ENCODE results near the gene CYGB.
"Not testable (repeated sequence)": the region's sequence is repeated elsewhere in the genome, so short reads cannot be mapped to it uniquely, and the experiment has no call there.

The CYGB gene

DNA sequence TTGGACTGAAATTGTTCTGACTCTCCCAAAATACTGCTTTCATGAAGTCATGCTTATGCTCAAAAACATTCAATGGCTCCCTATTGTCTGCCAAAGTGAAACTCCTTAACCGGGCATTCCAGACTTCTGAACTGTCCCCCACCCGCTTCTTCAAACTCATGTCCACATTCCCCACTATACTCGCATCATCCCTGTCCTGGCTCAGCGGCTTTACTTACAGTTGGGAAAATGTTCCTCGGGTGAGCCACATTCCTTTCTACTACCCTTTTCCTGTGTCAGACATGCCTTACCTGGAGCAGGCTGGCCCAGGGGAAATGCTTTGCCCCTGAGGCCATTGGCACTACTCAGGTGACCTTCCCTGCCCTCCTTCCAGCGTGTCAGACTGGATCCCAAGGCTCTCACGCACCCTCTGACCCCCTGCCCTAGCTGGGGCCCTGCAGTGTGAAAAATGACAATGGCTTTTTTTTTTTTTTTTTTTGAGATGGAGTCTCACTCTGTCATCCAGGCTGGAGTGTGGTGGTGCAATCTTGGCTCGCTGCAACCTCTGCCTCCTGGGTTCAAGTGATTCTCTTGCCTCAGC is 5.3 kb downstream of the CYGB start:
- Mint-ChIP-seq H3K4me3 (no peak overlapping the region), H3K27ac (peak overlapping the region; percentile 76), H3K4me1 (peaks cover 23% of the 10 kb centered on the region), H3K9me3 (no peaks in the 10 kb centered on the region), H3K27me3 (peaks cover 2% of the 10 kb centered on the region), H3K36me3 (peaks cover 6% of the 10 kb centered on the region)
- ATAC-seq (ENCODE audit: low read depth) (no peak), DNase-seq (ENCODE audit: low spot score in 2 of 2) (no peak)

DNA sequence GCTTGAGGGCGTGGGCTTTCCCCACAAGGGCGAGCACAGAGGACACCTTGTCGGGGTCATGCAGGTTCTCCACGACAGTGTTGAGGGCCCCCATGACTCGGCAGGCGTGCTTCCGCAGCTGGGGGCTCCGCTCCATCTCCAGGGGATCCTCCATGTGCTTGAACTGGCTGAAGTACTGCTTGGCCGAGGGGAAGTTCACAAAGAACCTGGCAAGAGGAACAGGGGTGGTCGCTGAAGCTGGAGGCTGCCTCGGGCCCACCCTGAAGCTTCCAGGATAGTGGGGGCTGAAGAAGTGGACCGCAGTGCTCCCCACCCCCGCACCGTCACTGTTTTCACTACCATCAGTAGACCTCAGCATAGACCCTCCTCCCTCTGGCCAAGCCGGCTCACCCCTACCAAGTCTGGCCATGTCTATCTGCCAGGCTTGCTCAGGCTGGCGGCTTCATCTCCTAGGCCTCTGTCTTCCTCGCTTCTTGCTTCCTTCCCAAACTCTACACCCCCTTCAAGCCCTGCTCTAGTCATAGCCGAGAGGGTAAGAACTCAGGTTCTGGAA is 5.9 kb downstream of the CYGB start:
- H3K4me1 Mint-ChIP-seq: peaks cover 25% of the 10 kb centered on the region
- peaks cover 2% of the 10 kb centered on the region for H3K27me3 Mint-ChIP-seq
- H3K9me3 Mint-ChIP-seq: no peaks in the 10 kb centered on the region
- H3K36me3 Mint-ChIP-seq: peaks cover 6% of the 10 kb centered on the region
- DNase-seq (ENCODE audit: low spot score in 2 of 2): no peak
- no peak overlapping the region for H3K4me3 Mint-ChIP-seq
- peak overlapping the region; percentile 76 for H3K27ac Mint-ChIP-seq
- ATAC-seq (ENCODE audit: low read depth): no peak

DNA sequence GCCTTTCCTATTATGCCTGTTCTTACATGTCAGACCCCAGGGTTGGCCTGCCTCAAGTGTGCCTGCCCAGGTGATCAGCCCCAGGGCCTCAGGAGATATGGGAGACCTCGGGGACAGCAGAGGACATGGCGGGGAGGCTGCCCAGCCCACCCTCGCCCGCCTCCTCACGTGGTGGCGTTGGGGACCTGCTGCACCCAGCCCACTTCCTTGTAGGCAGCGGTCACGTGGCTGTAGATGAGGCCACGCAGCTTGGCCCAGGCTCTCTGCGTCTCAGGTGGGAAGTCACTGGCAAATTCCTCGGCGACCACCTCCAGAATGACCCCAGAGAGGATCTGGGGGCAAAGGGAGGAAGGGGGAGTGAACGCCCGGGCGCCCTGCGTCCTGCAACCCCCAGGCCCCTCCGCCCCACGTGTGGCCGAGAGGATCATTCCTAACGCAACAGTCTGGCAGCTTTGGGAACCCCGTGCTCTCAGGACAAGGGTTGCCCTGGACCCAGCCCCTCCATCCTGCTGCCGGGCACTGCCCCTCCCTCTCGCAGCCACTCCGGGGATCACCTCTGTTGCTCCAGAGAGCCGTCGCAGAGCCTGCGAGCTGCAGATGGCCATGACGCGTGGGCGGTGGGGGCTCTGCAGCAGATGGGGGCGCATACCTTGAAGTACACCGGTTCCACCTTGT is 6.6 kb downstream of the CYGB start:
- H3K4me3 Mint-ChIP-seq: no peak overlapping the region

DNA sequence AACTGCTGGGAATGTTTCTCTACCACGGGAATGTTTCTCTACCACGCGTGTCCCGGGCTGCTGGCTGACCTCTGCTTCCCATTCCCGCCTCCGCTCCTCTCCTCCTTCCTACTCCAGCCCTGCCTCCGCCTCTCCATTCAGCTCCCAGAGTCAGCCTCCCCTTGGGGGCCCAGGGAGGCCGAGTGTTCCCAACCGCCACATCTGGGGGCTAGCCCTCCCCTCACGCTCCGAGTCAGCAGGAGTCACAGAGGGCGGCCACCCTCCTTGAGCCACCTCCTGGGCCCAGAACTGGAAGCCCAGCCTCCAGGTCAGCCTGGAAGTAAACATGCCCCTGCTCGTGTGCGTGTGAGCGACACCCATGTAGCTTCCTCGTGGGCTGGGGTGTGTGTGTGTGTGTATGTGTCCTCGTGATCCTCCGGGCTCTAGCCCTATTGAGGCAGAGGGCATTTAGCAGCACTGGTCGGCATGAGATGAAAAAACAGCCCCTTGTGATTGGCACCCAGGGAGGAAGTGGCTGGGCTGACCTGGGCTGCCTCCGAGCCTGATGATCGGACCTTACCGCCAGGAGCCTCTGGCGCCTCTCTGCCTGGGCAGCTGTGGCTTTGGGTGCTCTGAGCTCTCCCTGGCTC is 7.3 kb downstream of the CYGB start:
- H3K36me3 Mint-ChIP-seq: peaks cover 6% of the 10 kb centered on the region
- H3K4me1 Mint-ChIP-seq: peaks cover 23% of the 10 kb centered on the region
- peak overlapping the region; percentile 81 for H3K27ac Mint-ChIP-seq
- no peak for DNase-seq (ENCODE audit: low spot score in 2 of 2)
- H3K9me3 Mint-ChIP-seq: no peaks in the 10 kb centered on the region
- ATAC-seq (ENCODE audit: low read depth): no peak
- no peaks in the 10 kb centered on the region for H3K27me3 Mint-ChIP-seq
- H3K4me3 Mint-ChIP-seq: peak overlapping the region; percentile 64

More for the DNA sequence above, 6.6 kb downstream of the CYGB start:
- peak overlapping the region; percentile 81 for H3K27ac Mint-ChIP-seq
- peaks cover 25% of the 10 kb centered on the region for H3K4me1 Mint-ChIP-seq
- peaks cover 6% of the 10 kb centered on the region for H3K36me3 Mint-ChIP-seq
- ATAC-seq (ENCODE audit: low read depth) (no peak), DNase-seq (ENCODE audit: low spot score in 2 of 2) (no peak)
- H3K9me3 Mint-ChIP-seq: no peaks in the 10 kb centered on the region
- H3K27me3 Mint-ChIP-seq: no peaks in the 10 kb centered on the region

DNA sequence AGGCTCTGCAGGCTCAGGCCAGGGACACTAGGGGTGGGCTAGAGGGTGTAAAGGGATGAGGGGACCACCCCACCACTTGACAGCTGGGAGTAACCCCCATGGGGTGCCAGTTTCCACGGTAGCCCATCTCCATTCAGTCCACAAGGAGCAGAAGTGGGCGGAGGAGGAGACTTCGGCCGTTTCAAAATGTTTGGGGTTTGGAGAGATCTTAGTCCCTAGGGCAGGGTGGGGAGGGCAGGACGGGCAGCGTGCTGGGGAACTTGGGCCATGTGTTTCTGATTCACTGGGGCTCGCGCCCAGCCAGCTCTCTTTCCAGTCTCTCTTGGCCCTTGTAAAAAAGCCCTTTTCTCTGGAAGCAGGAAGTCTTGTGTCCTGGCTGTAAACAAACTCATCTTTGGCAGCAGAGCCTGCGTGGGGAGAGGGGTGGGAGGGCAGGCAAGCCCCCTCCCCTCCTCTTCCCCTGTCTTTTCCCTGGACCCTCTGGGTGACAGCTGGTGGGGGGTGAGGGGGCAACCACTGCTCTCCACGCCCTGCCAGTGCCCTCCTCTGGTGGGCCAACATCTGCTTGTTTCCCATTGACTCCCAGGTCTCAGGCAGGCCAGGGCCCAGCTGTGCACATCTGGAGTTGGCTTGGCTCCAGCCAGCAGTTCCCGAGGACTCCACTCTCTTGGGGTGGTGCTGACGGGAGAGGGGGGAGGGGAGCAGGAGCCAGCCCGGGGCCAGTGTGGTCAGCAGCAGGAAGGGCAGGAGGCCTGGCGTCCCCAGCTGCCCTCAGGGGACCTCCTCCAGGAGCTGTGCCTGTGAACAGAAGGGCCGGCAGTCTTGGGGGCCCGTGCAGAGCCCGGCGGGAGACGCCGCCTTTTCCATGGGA is 8.1 kb downstream of the CYGB start:
- Mint-ChIP-seq H3K27me3 (no peaks in the 10 kb centered on the region), H3K36me3 (peaks cover 6% of the 10 kb centered on the region), H3K4me3 (peak overlapping the region; percentile 91), H3K4me1 (peaks cover 29% of the 10 kb centered on the region), H3K27ac (peak overlapping the region; percentile 81), H3K9me3 (no peaks in the 10 kb centered on the region)
- DNase-seq (ENCODE audit: low spot score in 2 of 2): no peak
- ATAC-seq (ENCODE audit: low read depth): no peak

DNA sequence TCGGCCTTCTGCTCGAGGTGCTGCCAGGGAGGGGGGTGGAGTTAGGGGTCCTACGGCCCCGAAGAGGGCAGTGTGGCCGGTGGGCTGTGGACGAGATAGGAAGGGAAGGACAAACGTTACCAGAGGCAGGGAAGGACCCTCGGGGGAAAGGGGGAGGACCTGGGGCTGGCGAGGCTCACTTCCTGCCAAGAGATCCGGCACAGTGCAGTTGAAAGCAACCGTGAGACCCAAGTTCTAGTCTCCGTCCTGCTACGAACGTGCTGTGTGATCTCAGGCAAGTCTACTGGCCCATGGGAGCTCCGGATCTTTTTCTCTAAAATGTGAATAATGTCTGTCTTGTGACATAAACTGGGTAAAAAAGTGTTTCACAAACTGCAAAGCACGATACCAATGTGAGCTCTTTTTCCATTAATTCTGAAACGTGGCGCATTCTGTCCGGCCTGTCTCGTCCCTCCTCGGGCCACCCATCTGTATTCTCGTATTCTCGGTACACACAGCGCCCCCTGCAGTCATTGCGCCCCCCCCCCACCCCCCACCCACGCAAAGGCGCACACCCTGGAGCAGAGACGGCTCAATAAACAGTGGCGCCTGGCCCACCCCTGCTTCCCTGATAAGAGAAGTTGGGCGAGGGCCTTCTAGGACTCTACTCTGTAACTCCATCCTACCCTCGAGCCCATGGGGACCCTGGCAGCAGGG is 8.8 kb downstream of the CYGB start:
- DNase-seq (ENCODE audit: low spot score in 2 of 2) (no peak), ATAC-seq (ENCODE audit: low read depth) (peak; percentile 34)
- H3K36me3 Mint-ChIP-seq: peaks cover 6% of the 10 kb centered on the region
- H3K4me3 Mint-ChIP-seq: peak overlapping the region; percentile 91
- H3K4me1 Mint-ChIP-seq: peaks cover 30% of the 10 kb centered on the region
- no peaks in the 10 kb centered on the region for H3K27me3 Mint-ChIP-seq
- peak overlapping the region; percentile 81 for H3K27ac Mint-ChIP-seq
- no peaks in the 10 kb centered on the region for H3K9me3 Mint-ChIP-seq

DNA sequence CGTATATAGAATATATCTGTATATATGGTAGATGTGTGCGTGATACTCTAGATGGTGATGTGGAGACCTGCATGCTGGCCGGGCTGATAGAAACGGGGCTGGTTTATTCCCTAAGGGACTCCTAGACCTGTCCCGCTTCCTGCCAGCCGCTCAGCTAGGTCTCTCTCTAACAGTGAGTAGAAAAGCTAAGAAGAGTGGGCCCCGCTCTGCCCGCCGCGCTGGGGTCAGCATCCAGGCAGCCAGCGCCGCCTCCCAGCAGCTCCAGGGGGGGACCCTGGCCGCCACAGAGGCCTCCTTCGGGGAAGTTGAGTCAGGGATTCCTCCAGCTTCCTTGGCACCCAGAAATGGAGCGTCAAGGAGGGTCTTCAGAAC is 9.4 kb downstream of the CYGB start:
- H3K4me3 Mint-ChIP-seq: peak overlapping the region; percentile 91
- H3K9me3 Mint-ChIP-seq: no peaks in the 10 kb centered on the region
- peak; percentile 66 for ATAC-seq (ENCODE audit: low read depth)
- H3K36me3 Mint-ChIP-seq: peaks cover 6% of the 10 kb centered on the region
- peak overlapping the region; percentile 81 for H3K27ac Mint-ChIP-seq
- no peaks in the 10 kb centered on the region for H3K27me3 Mint-ChIP-seq
- DNase-seq (ENCODE audit: low spot score in 2 of 2): peak in 1 of 2 donors; percentile 52
- H3K4me1 Mint-ChIP-seq: peaks cover 33% of the 10 kb centered on the region

DNA sequence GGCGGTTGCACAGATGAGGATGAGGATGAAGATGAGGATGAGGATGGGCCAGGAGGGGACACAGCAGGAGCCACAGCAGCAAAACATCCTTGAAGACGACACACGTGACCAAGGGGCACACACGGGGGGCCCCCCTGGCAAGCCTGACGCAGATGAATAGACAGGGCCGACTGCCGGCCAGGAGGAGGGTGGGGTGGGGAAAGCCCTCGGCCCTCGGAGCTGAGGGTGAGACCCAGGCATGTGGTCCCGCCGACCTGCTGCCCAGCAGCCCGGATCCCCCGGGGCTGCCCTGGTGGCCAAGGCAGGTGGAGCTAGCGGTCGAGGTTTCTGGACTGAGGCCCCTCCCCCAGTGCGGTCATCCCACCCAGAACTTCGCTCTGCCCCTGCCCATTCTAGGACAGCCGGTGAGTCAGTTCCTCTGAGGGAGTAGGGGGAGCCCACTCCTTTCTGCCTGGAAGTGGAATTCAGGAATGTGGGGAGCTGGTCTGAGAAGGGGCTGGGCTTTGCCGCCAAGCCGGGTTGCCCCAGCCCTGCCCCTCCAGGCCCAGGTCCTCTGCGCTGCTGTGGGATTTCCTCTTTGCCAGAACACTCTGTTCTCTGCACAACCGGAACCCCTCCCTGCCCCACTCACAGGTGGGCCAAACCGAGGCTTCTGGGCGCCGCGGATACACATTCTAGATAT is 9.9 kb downstream of the CYGB start:
- DNase-seq (ENCODE audit: low spot score in 2 of 2) (peak; percentile 63 to 64), ATAC-seq (ENCODE audit: low read depth) (peak; percentile 76)
- Mint-ChIP-seq H3K9me3 (no peaks in the 10 kb centered on the region), H3K36me3 (peaks cover 6% of the 10 kb centered on the region), H3K4me3 (peak overlapping the region; percentile 91), H3K27ac (peak overlapping the region; percentile 81), H3K27me3 (no peaks in the 10 kb centered on the region), H3K4me1 (peaks cover 35% of the 10 kb centered on the region)

DNA sequence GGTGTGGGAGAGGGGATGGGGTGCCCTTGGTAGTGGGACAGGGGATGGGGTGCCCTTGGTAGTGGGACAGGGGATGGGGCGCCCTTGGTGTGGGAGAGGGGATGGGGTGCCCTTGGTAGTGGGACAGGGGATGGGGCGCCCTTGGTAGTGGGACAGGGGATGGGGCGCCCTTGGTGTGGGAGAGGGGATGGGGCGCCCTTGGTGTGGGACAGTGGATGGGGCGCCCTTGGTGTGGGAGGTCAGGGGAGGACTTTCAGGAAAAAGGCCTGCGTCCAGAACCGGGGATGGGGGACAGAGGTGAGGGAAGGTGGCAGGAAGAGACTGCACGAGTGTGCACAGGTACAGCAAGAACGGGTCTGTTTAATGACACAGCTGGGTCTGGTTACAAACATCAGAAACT is 10.5 kb downstream of the CYGB start:
- not testable (repeated sequence) for H3K36me3 Mint-ChIP-seq; H3K27me3 Mint-ChIP-seq; DNase-seq (ENCODE audit: low spot score in 2 of 2); ATAC-seq (ENCODE audit: low read depth); H3K9me3 Mint-ChIP-seq
- Mint-ChIP-seq H3K4me3 (peak overlapping the region; percentile 80), H3K27ac (peak overlapping the region; percentile 81), H3K4me1 (peaks cover 33% of the 10 kb centered on the region)

DNA sequence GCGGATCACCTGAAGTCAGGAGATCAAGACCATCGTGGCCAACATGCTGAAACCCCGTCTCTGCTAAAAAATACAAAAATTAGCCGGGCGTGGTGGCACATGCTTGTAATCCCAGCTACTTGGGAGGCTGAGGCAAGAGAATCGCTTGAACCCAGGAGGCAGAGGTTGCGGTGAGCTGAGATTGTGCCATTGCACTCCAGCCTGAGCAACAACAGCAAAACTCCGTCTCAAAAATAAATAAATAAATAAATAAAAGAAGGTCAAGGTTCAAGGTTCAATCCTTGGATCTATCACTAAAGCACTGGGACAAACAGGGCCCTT is 12.0 kb downstream of the CYGB start:
- not testable (repeated sequence) for H3K27ac Mint-ChIP-seq; H3K27me3 Mint-ChIP-seq; DNase-seq (ENCODE audit: low spot score in 2 of 2); H3K36me3 Mint-ChIP-seq; H3K4me3 Mint-ChIP-seq; ATAC-seq (ENCODE audit: low read depth); H3K9me3 Mint-ChIP-seq
- peaks cover 28% of the 10 kb centered on the region for H3K4me1 Mint-ChIP-seq

DNA sequence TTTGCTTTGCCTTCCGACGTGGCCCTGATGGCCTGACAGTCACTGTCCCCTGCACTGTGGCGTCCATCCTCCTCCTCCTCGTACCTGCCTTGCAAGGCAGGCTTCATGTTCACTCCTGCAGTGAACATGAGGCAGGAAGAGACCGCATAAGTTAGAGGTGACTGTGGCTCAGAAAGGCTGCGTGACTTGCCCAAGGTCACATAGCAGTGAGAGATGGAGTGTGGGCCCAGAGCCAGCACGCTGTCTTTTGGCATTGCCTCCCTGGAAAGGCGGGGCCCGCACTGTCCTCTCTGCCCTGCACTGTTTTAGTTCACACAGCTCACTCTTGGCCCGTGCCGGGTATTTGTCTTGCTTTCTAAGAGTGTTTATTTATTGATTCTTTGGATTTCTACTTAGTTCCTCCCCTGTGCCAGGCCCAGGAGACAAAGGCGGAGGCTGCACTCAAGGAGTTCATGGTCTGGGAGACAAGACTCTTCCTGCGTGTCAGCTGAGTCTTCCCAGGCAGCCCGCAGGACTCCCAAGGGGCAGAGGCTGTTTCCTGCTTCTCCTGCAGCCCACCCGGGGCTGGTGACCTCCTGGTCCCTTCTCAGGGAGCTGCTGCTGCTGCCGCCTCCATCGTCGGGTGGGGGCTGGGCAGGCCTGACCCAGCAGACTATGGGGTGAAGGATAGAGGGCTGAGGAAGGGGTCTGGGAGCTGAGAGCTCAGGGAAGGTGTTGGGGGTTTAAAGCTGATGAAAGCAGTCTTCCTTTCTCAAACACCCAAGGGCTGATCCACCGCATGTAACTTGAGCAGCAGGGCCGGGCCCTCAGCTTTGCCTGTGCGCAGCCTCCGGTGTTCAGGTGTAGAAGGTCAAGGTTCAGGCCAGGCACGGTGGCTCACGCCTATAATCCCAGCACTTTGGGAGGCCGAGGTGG is 12.7 kb downstream of the CYGB start:
- H3K27me3 Mint-ChIP-seq: peaks cover 7% of the 10 kb centered on the region
- no peak for ATAC-seq (ENCODE audit: low read depth)
- no peaks in the 10 kb centered on the region for H3K9me3 Mint-ChIP-seq
- H3K4me3 Mint-ChIP-seq: no peak overlapping the region
- peaks cover 23% of the 10 kb centered on the region for H3K4me1 Mint-ChIP-seq
- no peak for DNase-seq (ENCODE audit: low spot score in 2 of 2)
- H3K36me3 Mint-ChIP-seq: no peaks in the 10 kb centered on the region
- H3K27ac Mint-ChIP-seq: peak overlapping the region; percentile 14

Data from memory B cell (primary cell).